ENCODE results near the gene PRRT2. TPM values are rescaled to one million over a fixed set of nuclear protein-coding genes. Genes with fewer than 3 reads are reported as not detected.
A peak's percentile ranks its signal among the peaks of the same experiment; 100 is the strongest.
"Not testable (repeated sequence)": the region's sequence is repeated elsewhere in the genome, so short reads cannot be mapped to it uniquely, and the experiment has no call there.

Gene PRRT2
- total RNA-seq, 4 donors from 2014 or later = 3.6 to 11.2 (median 6.7) TPM

- H3K27me3 ChIP-seq = no peaks in the 10 kb centered on the region
- H3K27ac ChIP-seq (replicated peaks in 1 of 4) = peak overlapping the region; percentile 55 to 76 (median 72)
- H3K4me1 ChIP-seq = peaks cover 49 to 90% (median 81%) of the 10 kb centered on the region in 4 donors
- intact Hi-C loops (cut with DNase I) = no loop called here
- no peaks in the 10 kb centered on the region for H3K9me3 ChIP-seq
- peaks cover 12 to 17% (median 14%) of the 10 kb centered on the region in 4 donors for H3K36me3 ChIP-seq
- no peak overlapping the region for H3K4me3 ChIP-seq
- 85% methylated on average over 8 of the region's 8 CpGs for WGBS
- DNase-seq (ENCODE audit: extremely low spot score) = no peak
- TF ChIP-seq, protein P1, sequence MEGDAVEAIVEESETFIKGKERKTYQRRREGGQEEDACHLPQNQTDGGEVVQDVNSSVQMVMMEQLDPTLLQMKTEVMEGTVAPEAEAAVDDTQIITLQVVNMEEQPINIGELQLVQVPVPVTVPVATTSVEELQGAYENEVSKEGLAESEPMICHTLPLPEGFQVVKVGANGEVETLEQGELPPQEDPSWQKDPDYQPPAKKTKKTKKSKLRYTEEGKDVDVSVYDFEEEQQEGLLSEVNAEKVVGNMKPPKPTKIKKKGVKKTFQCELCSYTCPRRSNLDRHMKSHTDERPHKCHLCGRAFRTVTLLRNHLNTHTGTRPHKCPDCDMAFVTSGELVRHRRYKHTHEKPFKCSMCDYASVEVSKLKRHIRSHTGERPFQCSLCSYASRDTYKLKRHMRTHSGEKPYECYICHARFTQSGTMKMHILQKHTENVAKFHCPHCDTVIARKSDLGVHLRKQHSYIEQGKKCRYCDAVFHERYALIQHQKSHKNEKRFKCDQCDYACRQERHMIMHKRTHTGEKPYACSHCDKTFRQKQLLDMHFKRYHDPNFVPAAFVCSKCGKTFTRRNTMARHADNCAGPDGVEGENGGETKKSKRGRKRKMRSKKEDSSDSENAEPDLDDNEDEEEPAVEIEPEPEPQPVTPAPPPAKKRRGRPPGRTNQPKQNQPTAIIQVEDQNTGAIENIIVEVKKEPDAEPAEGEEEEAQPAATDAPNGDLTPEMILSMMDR (IDR thresholded peaks at IDR 0.05) = no peak
- no peak for TF ChIP-seq POLR2AphosphoS5 (IDR thresholded peaks at IDR 0.05)
Measured at GRCh38 chr16:29826342-29826695, 14.3 kb downstream of the PRRT2 start.

GRCh38 chr16:29830774-29831173 is 18.8 kb downstream of the PRRT2 start:
- WGBS = 96% methylated on average over 11 of the region's 11 CpGs
- intact Hi-C loops (cut with DNase I) = no loop called here
- TF ChIP-seq POLR2AphosphoS5 (IDR thresholded peaks at IDR 0.05) (no peak), EP300 (IDR thresholded peaks at IDR 0.05) (no peak), POLR2A (IDR thresholded peaks at IDR 0.05; ENCODE audit: low read depth) (no peak)
- TF ChIP-seq, protein P1 (IDR thresholded peaks at IDR 0.05) = no peak
- no peaks in the 10 kb centered on the region for H3K27me3 ChIP-seq
- no peak overlapping the region for H3K27ac ChIP-seq (replicated peaks in 1 of 4)
- H3K4me3 ChIP-seq = no peak overlapping the region
- DNase-seq (ENCODE audit: extremely low spot score) = no peak
- H3K9me3 ChIP-seq = no peaks in the 10 kb centered on the region
- H3K4me1 ChIP-seq = peaks cover 9 to 46% (median 37%) of the 10 kb centered on the region in 4 donors
- peaks cover 52 to 62% (median 56%) of the 10 kb centered on the region in 4 donors for H3K36me3 ChIP-seq

DNA sequence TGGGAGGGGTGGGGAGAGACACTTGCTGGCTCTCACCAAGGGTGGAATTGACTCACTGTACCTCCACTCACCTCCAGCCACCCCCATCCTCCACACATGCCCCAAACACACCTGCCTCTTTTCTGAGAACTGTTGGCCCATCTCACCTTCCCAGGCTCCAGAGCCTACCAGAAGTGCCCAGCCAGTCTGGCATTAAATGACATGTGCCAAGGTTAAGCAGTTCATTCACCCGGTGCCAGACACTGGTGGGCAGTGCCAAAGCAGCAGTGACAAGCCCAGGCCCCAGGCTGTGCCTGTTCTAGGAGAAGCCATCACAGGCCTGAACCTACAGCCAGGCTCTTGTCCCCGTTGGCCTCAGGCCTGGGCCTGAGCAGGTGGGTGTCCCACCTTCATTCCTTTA is 19.5 kb downstream of the PRRT2 start:
- Histone ChIP-seq H3K4me3 (no peak overlapping the region), H3K27ac (replicated peaks in 1 of 4) (no peak overlapping the region), H3K36me3 (peaks cover 58 to 69% (median 63%) of the 10 kb centered on the region in 4 donors), H3K4me1 (peaks cover 2 to 39% (median 30%) of the 10 kb centered on the region in 4 donors), H3K27me3 (no peaks in the 10 kb centered on the region), H3K9me3 (no peaks in the 10 kb centered on the region)
- TF ChIP-seq EP300 (IDR thresholded peaks at IDR 0.05) (no peak), POLR2AphosphoS5 (IDR thresholded peaks at IDR 0.05) (no peak), POLR2A (IDR thresholded peaks at IDR 0.05; ENCODE audit: low read depth) (no peak)
- TF ChIP-seq, protein P1 (IDR thresholded peaks at IDR 0.05) = no peak
- no peak for DNase-seq (ENCODE audit: extremely low spot score)
- WGBS = 90% methylated on average over 2 of the region's 2 CpGs
- intact Hi-C loops (cut with DNase I) = no loop called here

DNA sequence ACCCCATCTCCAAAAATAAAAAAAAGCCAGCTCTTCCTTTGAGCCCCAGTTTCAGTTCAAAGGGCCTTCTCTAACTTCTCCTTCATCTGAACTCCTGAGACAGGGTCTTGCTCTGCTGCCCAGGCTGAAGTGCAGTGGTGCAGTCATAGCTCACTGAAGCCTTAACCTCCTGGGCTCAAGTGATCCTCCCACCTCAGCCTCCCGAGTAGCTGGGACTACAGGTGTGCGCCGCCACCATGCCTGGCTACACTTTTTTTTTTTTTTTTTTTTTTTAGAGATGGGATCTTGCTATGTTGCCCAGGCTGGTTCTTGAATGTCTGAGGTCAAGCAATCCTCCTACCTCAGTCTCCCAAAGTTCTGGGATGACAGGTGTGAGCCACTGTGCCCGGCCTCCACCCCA is 21.2 kb downstream of the PRRT2 start:
- H3K27me3 ChIP-seq; H3K9me3 ChIP-seq; intact Hi-C loops (cut with DNase I); H3K27ac ChIP-seq (replicated peaks in 1 of 4); DNase-seq (ENCODE audit: extremely low spot score); H3K4me3 ChIP-seq: not testable (repeated sequence)
- Histone ChIP-seq H3K36me3 (peaks cover 71 to 86% (median 80%) of the 10 kb centered on the region in 4 donors), H3K4me1 (peaks cover 0 to 21% (median 15%) of the 10 kb centered on the region in 4 donors)
- WGBS = 95% methylated on average over 4 of the region's 4 CpGs

DNA sequence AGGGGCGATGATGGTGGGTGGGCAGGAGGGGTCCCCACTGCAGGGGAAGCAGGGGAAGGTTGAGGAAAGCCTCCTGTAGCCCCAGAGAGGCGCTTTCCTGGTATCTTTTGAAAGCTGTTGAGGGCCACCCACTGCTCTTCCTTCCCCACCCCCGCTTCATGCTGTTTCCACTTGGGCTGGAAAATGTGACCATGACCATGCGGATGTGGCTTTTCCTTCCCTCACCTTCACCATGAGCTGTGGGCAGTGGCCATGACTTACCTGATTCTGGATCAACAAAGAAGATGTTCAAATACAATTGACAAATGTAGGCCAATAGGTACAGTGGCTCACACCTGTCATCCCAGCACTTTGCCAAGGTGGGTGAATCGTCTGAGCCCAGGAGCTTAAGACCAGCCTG is 22.1 kb downstream of the PRRT2 start:
- Histone ChIP-seq H3K27ac (replicated peaks in 1 of 4) (no peak overlapping the region), H3K36me3 (peaks cover 71 to 95% (median 88%) of the 10 kb centered on the region in 4 donors), H3K4me1 (peaks cover 0 to 13% (median 7%) of the 10 kb centered on the region in 4 donors), H3K9me3 (no peaks in the 10 kb centered on the region), H3K27me3 (no peaks in the 10 kb centered on the region), H3K4me3 (no peak overlapping the region)
- intact Hi-C loops (cut with DNase I) = no loop called here
- WGBS = 91% methylated on average over 5 of the region's 5 CpGs
- no peak for DNase-seq (ENCODE audit: extremely low spot score)
- TF ChIP-seq POLR2A (IDR thresholded peaks at IDR 0.05; ENCODE audit: low read depth) (no peak), POLR2AphosphoS5 (IDR thresholded peaks at IDR 0.05) (no peak), EP300 (IDR thresholded peaks at IDR 0.05) (no peak)
- TF ChIP-seq, protein P1 (IDR thresholded peaks at IDR 0.05) = no peak
